A549 treated with CORT108297 at 1 μM for 4 hours (cell line): ENCODE measurements around the gene PHF8. TPM values are rescaled to one million over a fixed set of nuclear protein-coding genes. Genes with fewer than 3 reads are reported as not detected.

Experiments used
- total RNA-seq: library from RNA; stranded (reverse); fragments of 200-300 nt; extraction: Qiagen RNA extraction; gene quantifications from 5 replicates; pipeline ENCODE4 v1.2.3, GENCODE V29; 2022

The PHF8 gene
- total RNA-seq: 10.6 to 13.5 TPM (median 12.0 TPM) in 5 replicates

DNA sequence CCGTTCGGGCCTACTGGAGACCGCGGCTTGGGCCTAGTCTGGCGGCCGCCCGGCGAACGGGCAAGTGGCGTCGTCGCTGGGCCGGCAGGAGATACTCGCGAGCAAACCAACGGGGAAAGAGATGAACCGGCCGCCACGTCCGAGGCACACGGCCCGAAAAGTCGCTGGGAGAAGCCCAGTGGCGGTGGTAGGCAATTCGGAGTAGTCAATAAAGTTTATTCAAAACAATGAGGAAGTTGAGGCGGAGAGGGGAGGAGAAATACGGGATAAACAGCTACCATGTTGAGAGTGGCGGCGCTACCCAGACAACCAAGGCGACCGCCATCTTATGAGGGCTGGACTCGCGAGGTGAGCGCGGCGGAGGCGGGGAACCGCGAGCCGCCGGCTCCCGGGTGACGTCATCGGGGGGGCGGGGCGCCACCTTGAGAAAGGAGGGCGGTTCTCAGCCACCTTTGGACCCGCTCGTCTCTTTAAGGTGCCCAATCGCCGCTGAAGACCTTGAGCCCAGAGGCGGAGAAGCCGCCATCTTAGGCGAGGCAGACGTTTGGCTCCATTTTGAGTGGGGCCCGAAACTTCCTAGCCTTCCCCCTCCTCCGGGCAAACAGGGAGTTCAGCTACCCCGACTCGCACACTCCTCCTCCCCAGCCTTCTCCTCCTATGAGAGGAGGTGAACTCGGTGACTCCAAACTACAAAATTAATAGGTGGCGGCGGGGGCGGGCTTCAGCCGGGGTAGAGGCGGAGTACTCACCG is at the start of gene PHF8:
PHF8 (minus strand) TSS at position 348 of the 751 bp plus-strand sequence. CDS start 1,745 bp downstream, outside the sequence.

Other genes with a start within 250 kb of the PHF8 start
- gene FAM120C, start 138.8 kb upstream of the PHF8 start, total RNA-seq: 3.7 to 6.0 TPM (median 5.7 TPM) in 5 replicates